Keratinocyte (primary cell): ENCODE data around the gene RPL18A. TPM values are rescaled to one million over a fixed set of nuclear protein-coding genes. Genes with fewer than 3 reads are reported as not detected.

ENCODE experiments used
- DNase-seq: peaks from one replicate; pipeline ENCODE4 v3.0.0-alpha.2; 2011; ENCODE audit warnings: low read depth, missing footprints, low spot score
- FAIRE-seq: peaks from 2 replicates; lab custom pipeline; 2011; peaks lifted over from hg19 to GRCh38; lab: Jason Lieb, UNC
- H2AFZ ChIP-seq: 2 replicates; pipeline ENCODE4 v1.6.0; 2012; ENCODE audit warnings: low read length, control low read depth, inconsistent platforms; ENCODE audit not compliant: control insufficient read depth
- H3K27ac ChIP-seq: 2 replicates; pipeline ENCODE4 v1.5.1; 2011; ENCODE audit warnings: low read length; ENCODE audit not compliant: control insufficient read depth, insufficient read depth
- H3K27me3 ChIP-seq: 3 replicates; pipeline ENCODE4 v1.6.0; 2011; ENCODE audit warnings: low read length; ENCODE audit not compliant: control insufficient read depth, insufficient read depth; ENCODE audit errors: extremely low read depth
- H3K36me3 ChIP-seq, 2 experiments: 2 replicates in 1 of 2; 3 replicates in 1 of 2; pipeline ENCODE4 v1.5.1; 2011; ENCODE audit warnings: low read length in 2 of 2, mild to moderate bottlenecking in 1 of 2; ENCODE audit not compliant: control insufficient read depth in 2 of 2, insufficient read depth in 2 of 2; ENCODE audit errors: extremely low read depth in 1 of 2
- H3K4me1 ChIP-seq: 3 replicates; pipeline ENCODE4 v1.5.1; 2011; ENCODE audit warnings: low read length; ENCODE audit not compliant: control insufficient read depth, insufficient read depth; ENCODE audit errors: extremely low read depth
- H3K4me2 ChIP-seq: 3 replicates; pipeline ENCODE4 v1.6.0; 2011; ENCODE audit warnings: low read depth, low read length; ENCODE audit not compliant: control insufficient read depth, insufficient read depth; ENCODE audit errors: extremely low read depth
- H3K4me3 ChIP-seq, 3 experiments: fragments of 200-600 bp in 1 of 3; sonication (generic) in 1 of 3; 2 replicates in 2 of 3; 3 replicates in 1 of 3; pipeline ENCODE4 v1.5.1; 2011 to 2016; ENCODE audit warnings: low read length in 3 of 3, mild to moderate bottlenecking in 3 of 3, control low read depth in 2 of 3, inconsistent platforms in 1 of 3, low read depth in 1 of 3, mixed read lengths in 1 of 3, mixed run types in 1 of 3, moderate library complexity in 1 of 3; ENCODE audit not compliant: control insufficient read depth in 2 of 3, insufficient read depth in 2 of 3; ENCODE audit errors: extremely low read depth in 1 of 3
- H3K79me2 ChIP-seq: 2 replicates; pipeline ENCODE4 v1.6.0; 2012; ENCODE audit warnings: low read length; ENCODE audit not compliant: control insufficient read depth, insufficient read depth
- H3K9ac ChIP-seq: 3 replicates; pipeline ENCODE4 v1.6.0; 2011; ENCODE audit warnings: low read length; ENCODE audit not compliant: control insufficient read depth, insufficient read depth; ENCODE audit errors: extremely low read depth
- H3K9me1 ChIP-seq: 3 replicates; pipeline ENCODE4 v1.6.0; 2011; ENCODE audit warnings: low read length; ENCODE audit not compliant: control insufficient read depth, insufficient read depth; ENCODE audit errors: extremely low read depth
- H3K9me3 ChIP-seq: 2 replicates; pipeline ENCODE4 v1.5.1; 2012; ENCODE audit warnings: low read depth, low read length; ENCODE audit not compliant: control insufficient read depth
- H4K20me1 ChIP-seq: 3 replicates; pipeline ENCODE4 v1.6.0; 2011; ENCODE audit warnings: low read length; ENCODE audit not compliant: control insufficient read depth, insufficient read depth; ENCODE audit errors: extremely low read depth
- CTCF ChIP-seq, 3 experiments: IDR thresholded peaks in 1 of 3; conservative IDR thresholded peaks in 1 of 3; optimal IDR thresholded peaks in 1 of 3; 2 replicates in 2 of 3; 3 replicates in 1 of 3; pipeline versions ENCODE3 to v1.5.1; 2011; ENCODE audit warnings: low read length in 3 of 3, mild to moderate bottlenecking in 3 of 3, moderate library complexity in 2 of 3, control low read depth in 1 of 3, inconsistent platforms in 1 of 3; ENCODE audit not compliant: insufficient read depth in 2 of 3; ENCODE audit errors: extremely low read depth in 1 of 3
- EZH2 ChIP-seq: IDR thresholded peaks from one replicate; pipeline ENCODE4 v1.6.1; 2012; ENCODE audit warnings: inconsistent platforms, mild to moderate bottlenecking, low read length, moderate library complexity
- dilution Hi-C: fragments of 300-500 bp; cut with MboI; formaldehyde crosslinking; loops from one replicate; pipeline ENCODE4 v1.7.0; 2020; ENCODE audit warnings: low sequenced_read_pairs; ENCODE audit not compliant: extremely low pct_ligation_motif_present
- polyA plus RNA-seq, 5 experiments: library from polyadenylated mRNA; depleted of rRNA in 3 of 5; stranded (reverse) in 3 of 5; stranded (forward) in 1 of 5; unstranded in 1 of 5; fragments of >200 nt; gene quantifications; 1 replicate in 1 of 5; 2 replicates in 3 of 5; 3 replicates in 1 of 5; pipeline versions ENCODE4 v1.2.1 to v1.2.3, GENCODE V29; 2011 to 2012; ENCODE audit warnings: missing spikeins in 2 of 5, low read depth in 1 of 5, low replicate concordance in 1 of 5

Gene RPL18A
- polyA plus RNA-seq, 1 donor (not counting 4 experiments of a cell fraction or from before 2014, with no cell fraction given) = 1,044 TPM

- Histone ChIP-seq H4K20me1 (peaks cover 14% of the 10 kb centered on the region), H3K9ac (no peak overlapping the region), H3K4me1 (peaks cover 3% of the 10 kb centered on the region), H3K4me2 (no peak overlapping the region), H3K79me2 (peaks cover 11% of the 10 kb centered on the region), H3K27ac (no peak overlapping the region), H2AFZ (no peak overlapping the region), H3K4me3 (no peak overlapping the region), H3K9me1 (no peaks in the 10 kb centered on the region), H3K27me3 (peaks cover 25% of the 10 kb centered on the region), H3K9me3 (no peaks in the 10 kb centered on the region), H3K36me3 (peaks cover 21 to 23% of the 10 kb centered on the region in 2 experiments)
- DNase-seq (no peak), FAIRE-seq (no peak)
- TF ChIP-seq EZH2 = no peak
- no peak for TF ChIP-seq CTCF (optimal IDR thresholded peaks at IDR 0.05 in 1 of 3, IDR thresholded peaks at IDR 0.05 in 1 of 3, conservative IDR thresholded peaks at IDR 0.05 in 1 of 3; ENCODE audit: extremely low read depth in 1 of 3, insufficient read depth in 2 of 3, low read length in 3 of 3)
- dilution Hi-C loops = no loop called here
Measured at GRCh38 chr19:17866964-17867486, 7.3 kb downstream of the RPL18A start.

GRCh38 chr19:17868669-17869068 is 9.0 kb downstream of the RPL18A start:
- no peak overlapping the region for H3K4me3 ChIP-seq
- H3K9me3 ChIP-seq = no peaks in the 10 kb centered on the region
- no peak overlapping the region for H2AFZ ChIP-seq
- dilution Hi-C loops = no loop called here
- peaks cover 3% of the 10 kb centered on the region for H3K4me1 ChIP-seq
- H3K27me3 ChIP-seq = peaks cover 39% of the 10 kb centered on the region
- no peaks in the 10 kb centered on the region for H3K9me1 ChIP-seq
- FAIRE-seq = no peak
- H3K27ac ChIP-seq = no peak overlapping the region
- no peak for TF ChIP-seq CTCF (optimal IDR thresholded peaks at IDR 0.05 in 1 of 3, IDR thresholded peaks at IDR 0.05 in 1 of 3, conservative IDR thresholded peaks at IDR 0.05 in 1 of 3; ENCODE audit: extremely low read depth in 1 of 3, insufficient read depth in 2 of 3, low read length in 3 of 3)
- TF ChIP-seq EZH2 = no peak
- peaks cover 9% of the 10 kb centered on the region in 2 experiments for H3K36me3 ChIP-seq
- no peak overlapping the region for H3K9ac ChIP-seq
- no peak overlapping the region for H3K4me2 ChIP-seq
- peaks cover 10% of the 10 kb centered on the region for H4K20me1 ChIP-seq
- no peak for DNase-seq
- no peaks in the 10 kb centered on the region for H3K79me2 ChIP-seq
